GM21737 (cell line): ENCODE data around the gene NARF.
"Not testable (repeated sequence)": the region's sequence is repeated elsewhere in the genome, so short reads cannot be mapped to it uniquely, and the experiment has no call there.

Experiments used
- ATAC-seq: cut with Tn5 transposase; IDR thresholded peaks from one replicate; pipeline ENCODE4 v1.9.1; 2021; ENCODE audit warnings: mild to moderate bottlenecking, moderate library complexity; ENCODE audit not compliant: unreplicated experiment

Gene NARF

DNA sequence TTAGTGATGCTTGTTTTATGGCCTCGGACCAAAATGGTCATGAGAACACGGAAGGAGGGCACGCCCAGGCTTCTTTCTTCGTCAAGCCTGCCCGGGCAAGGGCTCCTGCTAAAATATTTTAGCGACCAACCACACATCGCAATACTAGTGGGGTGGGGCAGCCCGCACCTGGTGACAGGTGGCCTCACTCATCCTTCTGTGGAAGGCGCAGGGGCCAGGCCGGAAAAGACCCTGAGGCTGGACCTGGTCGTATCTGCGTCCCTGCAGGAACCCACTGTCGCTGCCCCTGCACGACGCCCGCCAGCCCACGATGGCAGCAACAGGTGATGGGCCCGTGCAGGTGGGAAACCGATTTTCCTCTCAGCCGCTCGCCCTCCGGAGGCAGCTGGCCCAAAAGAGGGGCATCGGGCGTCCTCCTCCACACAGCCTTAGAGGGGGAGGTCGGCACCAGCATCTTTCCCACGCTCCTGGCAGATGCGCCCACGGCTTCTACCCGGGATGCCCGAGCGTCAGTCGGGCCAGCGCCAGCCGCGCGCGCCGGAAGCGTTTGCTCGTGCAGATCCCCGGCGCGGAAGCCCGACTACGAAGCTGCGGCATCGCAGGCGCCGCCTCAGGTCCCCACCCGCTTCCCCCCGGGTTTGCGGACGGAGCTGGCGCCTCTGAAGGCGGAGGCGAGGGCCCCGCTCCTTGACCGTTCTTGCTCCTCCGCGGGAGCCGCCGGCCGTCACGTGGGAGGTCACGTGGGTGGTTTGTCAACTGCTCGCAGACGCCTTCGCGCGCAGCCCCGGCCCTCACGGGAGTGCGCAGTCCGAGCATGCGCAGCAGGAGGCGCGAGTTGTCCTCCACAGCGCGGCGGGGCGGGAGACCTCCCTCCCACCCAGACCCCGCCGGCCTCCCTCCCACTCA lies 38.2 kb downstream of the NARF start:
- peak; percentile 56 for ATAC-seq

DNA sequence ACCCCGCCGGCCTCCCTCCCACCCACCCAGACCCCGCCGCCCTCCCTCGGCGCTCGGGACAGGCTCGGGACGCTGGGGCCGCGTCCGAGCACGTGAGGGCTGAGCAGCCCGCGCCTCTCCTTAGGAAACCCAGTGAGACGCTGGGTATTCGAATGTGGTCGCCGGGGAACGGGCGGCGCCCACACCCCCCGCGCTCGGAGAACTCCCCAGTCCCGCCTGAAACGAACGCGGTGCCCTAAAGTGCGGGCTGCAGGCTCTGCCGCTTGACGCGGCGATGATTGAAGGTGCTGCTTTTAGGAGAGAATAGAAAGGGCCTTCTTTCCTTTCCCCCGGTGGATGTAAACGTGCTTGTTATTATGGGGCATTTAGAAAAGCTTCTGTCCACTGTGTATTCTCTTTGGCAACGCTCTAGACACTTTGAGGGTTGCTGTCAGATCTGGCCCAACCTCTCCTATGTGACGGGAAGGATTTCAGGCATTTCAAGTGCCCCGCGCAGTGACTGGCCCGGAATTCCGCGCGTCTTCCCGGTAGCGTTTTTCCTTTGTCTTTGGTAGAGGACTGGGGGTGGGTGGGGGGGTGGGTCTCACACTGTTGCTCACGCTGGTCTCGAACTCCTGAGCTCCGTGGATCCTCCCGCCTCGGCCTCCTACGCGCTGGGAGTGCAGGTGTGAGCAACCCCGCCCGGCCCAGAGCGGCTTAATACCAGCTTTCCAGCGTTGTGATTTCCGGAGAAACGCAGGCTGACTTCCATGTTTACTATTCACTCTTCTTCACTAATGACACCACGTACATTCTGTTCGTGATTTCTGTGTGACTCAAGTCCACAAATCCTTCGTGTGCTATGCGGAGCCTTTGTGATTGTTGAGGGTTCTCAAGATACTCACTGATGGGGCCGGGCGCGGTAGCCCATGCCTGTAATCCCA lies 39.2 kb downstream of the NARF start:
- no peak for ATAC-seq

DNA sequence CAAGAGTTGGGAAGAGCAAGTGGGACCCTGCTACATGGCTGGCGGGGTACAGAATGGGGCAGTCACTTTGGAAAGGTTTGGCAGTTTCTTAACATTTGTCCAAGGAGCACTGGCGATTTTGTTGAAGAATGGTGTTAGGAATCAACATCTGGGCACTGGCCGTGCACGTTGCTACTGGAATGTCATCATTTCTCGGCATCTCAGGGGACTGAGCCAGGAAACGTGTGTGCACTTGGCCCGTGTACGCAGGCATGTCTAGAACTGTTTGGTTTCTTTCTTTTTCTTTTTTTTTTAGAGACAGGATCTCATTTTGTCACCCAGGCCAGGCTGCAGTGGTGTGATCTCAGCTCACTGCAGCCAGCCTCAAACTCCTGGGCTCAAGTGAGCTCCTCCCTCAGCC lies 43.7 kb downstream of the NARF start:
- no peak for ATAC-seq

DNA sequence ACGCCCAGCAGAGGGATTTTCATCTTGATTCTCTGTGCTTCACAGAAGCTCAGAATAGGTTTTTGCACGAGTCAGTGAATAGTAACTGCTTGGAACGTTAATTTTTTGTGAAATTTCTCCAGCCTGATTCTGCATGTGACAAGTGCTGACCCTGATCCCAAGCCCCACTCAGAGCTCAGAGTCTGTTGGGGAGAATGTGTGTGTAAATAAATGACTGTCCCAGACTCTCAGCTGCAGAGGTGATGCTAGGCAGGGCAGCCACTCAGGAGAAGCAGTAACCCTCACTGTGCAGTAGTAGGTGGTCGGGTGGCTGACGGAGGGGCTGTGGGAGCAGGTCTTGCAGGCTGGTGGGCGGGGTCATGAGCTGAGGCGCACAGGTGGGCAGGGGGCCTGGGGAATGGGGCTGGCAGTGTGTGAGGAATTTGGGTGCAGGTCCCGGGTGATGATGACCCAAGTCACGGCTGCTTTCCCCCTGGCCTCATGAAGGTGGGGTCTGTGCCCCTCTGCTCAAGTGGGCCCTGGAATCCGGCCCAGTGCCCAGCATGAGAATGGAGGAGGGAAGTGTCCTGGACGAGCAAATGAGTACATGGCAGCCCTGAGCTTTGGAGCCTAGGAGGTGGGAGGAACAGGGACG lies 44.7 kb downstream of the NARF start:
- no peak for ATAC-seq

DNA sequence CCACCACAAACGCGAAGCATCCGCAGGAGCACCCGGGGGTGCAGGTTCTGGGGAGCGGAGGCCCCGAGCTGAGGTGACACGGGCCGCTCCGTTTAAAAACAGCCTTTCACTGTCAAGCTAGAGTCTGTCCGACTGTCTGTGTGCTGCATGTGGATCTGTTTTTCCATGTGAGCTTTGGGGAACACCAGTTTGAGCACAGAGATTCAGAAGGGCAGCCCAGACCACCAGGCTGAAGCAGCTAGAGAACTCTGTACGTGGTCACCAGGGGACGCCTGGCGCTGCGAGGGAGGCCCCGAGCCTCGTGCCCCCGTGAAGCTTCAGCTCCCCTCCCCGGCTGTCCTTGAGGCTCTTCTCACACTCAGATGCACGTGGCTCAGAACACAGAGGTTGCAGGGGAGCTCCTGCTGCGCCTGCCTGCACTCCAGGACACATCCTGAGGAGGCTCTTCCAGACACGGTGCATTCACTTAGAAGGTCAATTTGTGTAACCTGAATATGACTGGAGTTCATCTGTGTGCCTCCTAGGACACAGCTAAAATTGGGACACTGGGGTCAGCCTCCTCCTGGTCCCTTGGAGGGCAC lies 45.3 kb downstream of the NARF start:
- no peak for ATAC-seq

DNA sequence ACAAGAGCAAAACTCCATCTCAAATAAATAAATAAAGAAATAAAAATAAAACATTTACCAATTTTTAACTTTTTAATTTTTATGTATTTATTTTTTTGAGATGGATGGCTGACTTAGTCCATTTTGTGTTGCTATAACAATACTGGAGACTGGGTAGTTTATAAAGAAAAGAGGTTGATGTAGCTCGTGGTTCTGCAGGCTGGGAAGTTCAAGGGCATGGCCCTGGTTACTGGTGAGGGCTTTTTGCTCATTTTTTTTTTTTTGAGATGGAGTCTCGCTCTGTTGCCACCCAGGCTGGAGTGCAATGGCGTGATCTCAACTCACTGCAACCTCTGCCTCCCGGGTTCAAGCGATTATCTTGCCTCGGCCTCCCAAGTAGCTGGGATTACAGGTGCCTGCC lies 46.8 kb downstream of the NARF start:
- ATAC-seq, result no peak

DNA sequence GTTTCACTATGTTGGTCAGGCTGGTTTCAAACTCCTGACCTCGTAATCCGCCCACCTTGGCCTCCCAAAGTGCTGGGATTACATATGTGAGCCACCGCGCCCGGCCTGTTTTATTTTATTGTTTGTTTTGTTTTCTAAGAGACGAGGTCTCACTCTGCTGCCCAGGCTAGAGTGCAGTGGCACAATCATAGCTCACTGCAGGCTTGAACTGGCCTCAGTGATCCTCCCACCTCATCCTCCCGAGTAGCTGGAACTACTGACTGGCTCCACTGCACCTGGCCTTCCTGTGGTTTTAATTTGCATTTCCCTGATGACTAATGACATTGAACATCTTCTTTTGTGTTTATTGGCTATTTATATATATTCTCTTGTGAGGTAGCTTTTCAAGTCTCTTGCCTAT lies 47.9 kb downstream of the NARF start:
- ATAC-seq, result peak; percentile 93

DNA sequence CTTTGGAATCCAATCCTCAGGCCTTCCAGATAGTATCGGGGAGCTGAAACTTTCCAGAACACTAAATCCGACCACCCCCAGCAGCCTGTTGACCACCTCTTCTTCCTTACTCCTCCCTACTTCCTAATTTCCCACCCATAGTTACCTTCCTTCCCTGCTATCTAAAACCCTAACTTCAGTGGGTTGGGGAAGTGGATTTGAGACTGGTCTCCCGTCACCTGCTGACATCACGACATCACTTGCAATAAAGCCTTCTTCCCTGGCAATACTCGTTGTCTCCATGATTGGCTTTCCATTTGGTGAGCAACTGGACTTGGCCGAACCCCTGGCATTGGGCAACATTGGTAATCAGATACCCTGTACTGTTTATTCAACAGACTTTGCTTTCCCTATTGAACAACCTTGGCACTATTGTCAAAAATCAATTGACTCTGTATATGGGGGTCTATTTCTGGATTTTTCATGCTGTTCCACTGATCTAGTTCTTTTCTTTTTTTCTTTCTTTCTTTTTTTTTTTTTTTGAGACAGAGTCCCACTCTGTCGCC lies 49.2 kb downstream of the NARF start:
- no peak for ATAC-seq

DNA sequence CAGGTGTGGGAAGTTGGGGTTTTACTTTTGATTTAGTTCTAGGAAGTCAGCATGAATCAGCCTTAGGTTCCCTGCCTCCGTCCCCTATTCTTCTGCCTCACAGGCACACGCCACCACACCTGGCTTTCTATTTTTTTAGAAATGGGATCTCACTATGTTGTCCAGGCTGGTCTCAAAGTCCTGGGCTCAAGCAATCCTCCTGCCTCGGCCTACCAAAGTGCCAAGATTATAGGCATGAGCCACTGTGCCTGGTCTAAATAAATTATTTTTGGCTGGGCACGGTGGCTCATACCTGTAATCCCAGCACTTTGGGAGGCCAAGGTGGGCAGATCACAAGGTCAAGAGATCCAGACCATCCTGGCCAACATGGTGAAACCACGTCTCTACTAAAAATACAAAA lies 53.1 kb downstream of the NARF start:
- ATAC-seq, result not testable (repeated sequence)

DNA sequence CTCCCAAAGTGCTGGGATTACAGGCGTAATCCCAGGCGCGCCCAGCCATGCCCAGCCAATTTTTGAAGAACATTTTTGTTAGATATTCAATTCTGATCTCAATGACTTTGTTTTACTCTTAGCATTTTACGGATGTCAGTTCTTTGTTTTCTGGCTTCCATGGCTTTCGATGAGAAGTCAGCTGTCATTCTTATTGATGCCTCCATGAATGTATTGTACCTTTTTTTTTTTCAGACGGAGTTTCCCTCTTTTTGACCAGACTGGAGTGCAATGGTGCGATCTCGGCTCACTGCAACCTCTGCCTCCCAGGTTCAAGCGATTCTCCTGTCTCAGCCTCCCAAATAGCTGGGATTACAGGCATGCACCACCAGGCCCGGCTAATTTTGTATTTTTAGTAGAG lies 55.3 kb downstream of the NARF start:
- not testable (repeated sequence) for ATAC-seq

DNA sequence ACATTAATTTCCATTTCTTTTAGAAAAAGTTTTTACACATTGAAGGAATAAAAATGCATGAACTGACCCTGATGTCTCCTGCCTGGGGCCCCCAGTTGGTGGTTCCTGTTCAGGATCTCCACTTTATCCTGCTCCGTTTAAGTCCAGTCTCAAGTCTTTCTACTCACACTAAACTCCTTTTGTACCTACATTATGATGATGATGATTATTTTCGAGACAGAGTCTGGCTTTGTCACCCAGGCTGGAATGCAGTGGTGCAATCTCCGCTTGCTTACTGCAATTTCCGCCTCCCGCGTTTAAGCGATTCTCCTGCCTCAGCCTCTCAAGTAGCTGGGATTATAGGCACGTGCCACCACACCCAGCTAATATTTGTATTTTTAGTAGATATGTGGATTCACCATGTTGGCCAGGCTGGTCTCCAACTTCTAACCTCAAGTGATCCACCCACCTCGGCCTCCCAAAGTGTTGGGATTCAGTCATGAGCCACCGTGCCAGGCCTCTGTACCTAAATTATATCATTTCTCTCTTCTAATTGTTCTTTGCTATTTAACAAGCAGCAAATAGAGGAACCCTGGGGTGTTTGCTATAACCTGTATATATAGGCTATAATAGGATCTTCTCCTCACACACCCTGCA lies 58.8 kb downstream of the NARF start:
- no peak for ATAC-seq

DNA sequence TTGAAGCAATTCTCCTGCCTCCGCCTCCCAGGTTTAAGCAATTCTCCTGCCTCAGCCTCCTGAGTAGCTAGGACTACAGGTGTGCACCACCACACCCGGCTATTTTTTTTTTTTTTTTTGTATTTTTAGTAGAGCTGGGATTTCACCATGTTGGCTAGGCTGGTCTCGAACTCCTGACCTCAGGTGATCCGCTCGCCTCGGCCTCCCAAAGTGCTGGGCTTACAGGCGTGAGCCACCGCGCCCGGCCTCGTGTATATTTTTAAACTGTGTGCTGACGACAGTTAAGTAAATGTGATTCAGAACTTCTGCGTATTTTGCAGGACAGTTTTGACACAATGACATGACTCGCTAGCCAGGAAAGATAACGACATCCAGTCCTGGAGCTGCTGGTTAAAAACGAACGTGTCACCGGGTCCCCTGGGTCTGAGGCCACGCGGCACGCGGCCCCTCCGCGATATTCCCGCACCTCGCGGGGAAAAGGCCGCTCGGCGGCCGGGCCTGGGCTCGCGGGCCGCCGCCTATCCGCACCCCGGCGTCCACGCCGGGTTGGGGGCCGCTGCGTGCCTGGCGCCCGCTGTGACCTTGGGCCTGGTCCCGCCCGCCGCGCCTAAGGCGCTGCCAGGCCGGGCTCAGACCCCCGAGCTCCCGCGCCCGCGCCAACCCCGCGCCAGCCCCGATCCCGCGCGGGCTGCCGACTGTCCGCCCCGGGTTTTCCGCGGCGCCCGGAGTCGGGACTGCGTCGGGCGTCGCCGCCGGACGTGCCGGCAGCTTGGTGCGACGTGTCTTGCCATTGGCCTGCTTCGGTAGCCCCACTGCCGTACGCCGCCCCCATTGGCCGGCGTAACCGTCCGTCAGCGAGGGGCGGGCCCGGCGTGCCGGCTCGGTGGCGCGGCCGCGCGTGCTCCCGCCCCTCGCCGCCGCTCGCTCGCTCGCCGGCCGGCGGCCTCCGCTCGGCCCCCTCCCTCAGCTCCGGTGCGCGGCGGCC lies 60.6 kb downstream of the NARF start, which contains the start of gene FOXK2:
FOXK2 (plus strand) TSS at position 907 of the 985 bp plus-strand sequence. CDS start 157 bp downstream, outside the sequence.
- ATAC-seq, result peak; percentile 91

DNA sequence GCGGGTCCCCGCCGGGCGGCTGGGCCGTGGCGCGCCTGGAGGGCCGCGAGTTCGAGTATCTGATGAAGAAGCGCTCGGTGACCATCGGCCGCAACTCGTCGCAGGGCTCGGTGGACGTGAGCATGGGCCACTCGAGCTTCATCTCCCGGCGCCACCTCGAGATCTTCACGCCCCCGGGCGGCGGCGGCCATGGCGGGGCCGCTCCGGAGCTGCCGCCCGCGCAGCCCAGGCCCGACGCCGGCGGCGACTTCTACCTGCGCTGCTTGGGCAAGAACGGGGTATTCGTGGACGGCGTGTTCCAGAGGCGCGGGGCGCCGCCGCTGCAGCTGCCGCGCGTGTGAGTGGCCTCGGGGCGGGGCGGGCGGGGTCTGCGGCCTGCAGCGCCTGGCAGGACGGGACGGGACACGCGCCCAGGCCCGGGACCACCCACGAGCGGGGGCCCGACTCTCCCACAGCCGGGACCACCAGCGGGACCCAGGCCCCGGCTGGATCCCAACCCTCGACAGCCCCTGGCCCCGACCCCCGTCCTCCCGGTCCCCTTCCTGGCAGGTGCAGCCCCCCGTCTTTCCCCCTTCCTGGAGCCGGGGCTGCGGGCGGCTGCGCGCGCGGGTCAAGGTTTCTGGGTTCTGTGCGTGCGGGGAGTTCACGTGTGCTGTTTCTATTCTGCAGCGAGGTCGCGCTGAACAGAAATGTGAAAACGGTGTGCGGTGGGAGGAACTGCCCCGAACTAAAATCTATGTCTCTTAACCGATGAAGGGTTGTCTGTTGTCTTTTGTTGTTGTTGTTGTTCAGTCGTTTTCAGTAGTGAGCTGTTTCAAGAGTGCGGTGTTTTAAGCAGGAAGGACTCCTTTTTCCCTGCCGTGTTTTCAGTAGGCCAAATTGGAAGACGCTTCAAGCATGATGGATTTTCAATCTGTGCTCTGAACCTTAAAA lies 61.7 kb downstream of the NARF start:
- ATAC-seq, result no peak

DNA sequence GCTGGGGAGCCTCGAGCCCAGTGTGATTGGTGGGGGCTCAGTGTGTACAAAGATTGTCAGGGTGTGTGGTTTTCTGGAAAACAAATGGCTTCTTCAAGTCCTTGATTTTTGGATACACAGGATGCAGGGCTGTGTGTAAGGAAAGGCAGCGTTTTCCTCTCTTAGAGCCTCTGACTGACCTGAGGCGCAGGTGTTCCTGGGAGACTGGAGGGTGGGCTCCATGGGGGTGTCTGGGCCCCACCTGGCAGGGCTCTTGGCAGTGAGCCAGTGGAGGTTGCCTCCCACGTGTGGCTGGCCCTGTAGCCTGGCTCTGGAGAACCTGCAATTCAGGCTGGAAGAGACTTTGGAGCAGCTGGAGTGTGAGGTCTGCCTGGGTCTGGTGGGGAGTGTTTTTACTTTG lies 66.0 kb downstream of the NARF start:
- ATAC-seq, result no peak

DNA sequence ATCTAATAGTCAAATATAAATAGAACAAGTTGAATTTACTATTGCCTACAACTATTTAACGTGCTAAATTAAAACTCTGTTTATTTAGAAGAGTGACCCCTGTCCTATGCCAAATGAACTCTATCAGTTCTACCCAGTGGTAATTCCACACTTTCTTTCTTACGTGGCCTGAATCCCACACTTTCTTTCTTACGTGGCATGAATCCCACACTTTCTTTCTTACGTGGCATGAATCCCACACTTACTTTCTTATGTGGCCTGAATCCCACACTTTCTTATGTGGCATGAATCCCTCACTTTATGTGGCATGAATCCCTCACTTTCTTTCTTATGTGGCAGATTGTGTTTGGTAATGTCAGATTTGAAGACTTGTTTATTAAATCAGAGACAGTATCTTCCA lies 67.2 kb downstream of the NARF start:
- no peak for ATAC-seq

DNA sequence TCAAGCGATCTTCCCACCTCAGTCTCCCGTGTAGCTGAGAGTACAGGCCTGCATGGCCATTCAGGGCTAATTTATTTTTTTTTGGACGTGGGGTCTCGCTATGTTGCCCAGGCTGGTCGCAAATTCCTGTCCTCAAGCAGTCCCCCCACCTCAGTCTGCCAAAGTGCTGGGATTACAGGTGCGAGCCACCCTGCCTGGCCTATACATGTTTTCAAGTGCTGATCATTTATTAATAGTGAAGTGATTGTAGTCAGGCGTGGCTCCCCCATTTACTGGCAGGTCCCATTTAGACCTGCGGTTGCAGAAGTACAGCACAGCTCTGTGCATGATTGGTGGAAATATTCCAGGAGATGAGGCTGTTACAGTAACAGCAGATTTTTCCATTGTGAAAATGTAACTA lies 69.4 kb downstream of the NARF start:
- no peak for ATAC-seq

DNA sequence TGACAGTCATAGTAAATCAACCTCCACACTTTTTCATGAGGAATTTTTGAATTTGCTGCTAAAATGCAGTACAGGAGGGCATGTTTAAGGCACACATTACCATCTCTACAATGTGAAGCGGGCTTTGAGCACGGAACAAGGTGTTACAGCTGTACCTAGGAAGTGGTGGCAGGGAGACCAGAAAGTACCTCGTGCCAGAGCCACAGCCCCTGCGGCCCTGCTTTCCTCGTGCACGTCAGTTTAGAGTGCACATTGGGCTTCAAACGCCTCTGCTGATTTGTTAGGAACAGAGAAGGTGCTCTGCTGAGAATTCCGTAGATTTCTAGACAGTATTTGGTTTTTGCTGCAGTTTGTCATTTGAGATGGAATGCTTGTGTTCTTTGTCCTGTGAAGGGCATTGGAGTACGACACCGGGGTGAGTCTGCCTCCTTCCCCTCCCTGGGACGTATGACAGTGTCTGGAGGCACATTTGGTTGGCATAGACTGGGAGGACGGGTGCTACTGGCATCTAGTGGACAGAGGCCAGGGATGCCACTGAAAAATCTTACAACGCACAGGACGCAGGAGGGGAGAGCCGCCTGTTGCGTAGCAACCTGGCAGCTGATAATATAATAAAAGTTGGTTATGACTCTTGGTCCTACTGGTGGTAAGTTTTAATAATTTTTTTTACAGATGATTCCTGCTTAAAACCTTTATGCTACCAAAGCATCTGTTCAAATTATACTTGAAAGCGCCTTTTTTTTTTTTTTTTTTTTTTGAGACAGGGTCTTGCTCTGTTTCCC lies 70.1 kb downstream of the NARF start:
- ATAC-seq, result no peak
